ENCODE measurements around the gene WHRN.

Gene WHRN

DNA sequence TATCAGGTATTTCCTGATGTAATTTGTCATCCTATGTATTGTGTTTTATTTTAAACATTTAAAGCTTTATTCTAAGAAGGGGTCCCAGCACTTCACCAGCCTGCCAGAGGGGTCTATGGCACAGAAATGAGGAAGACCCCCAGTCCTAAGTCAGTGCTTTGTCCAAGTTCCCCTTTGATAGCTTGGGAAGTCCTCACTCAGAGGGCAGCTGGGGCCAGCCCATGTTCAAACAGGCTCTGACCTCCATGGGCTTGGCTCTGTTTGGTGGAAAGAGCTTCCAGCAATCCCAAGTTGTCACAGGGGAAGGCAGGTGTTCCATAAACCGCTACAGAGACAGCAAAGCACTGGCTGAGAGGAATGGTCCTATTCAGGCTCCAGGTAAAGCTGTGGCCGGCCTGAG lies 90.9 kb downstream of the WHRN start:
- DNase-seq: no peak

DNA sequence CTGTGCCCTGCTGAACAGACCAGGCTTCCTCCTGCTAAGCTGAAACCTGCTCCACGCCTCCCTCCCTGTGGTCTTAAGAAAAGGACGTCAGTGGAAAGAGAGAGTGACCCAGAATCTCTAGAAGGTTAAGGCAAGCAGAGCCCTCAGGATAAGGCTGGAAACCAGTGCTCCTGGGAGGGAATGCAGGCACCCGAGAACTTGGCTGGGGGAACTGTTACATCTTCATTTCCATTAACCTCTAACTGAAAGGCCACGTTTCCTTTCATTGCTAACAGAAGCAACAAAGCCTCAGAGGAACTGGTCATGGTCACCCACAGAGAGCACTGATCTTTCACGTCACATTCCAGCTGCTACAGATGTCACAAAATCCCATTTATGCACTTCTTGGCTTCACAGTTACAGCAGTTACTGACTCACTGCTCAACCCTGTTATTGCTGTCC lies 91.4 kb downstream of the WHRN start:
- DNase-seq: no peak

GRCh38 chr9:114412048-114412683 lies 93.1 kb downstream of the WHRN start:
- no peak for DNase-seq

DNA sequence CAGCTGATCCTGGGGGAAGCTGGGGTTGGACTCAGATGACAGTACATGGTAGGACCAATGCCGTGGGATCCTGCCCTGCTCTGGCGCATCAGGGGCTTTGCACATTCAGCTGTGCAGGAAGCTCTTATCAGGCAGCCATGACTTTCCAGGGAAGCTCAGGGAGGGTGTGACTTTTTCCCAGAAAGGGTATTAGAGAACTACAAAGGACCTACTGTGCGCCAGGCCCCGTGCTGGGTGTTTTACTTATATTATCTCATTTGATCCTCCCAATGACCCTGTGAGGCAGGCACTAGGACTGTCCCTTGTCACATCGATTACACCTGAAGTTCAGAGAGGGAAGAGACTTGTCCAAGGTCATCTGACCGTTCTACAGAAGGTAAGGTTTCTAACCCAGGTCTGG lies 93.8 kb downstream of the WHRN start:
- DNase-seq: no peak

- DNase-seq: no peak
Measured at GRCh38 chr9:114410910-114411309, 94.4 kb downstream of the WHRN start.

DNA sequence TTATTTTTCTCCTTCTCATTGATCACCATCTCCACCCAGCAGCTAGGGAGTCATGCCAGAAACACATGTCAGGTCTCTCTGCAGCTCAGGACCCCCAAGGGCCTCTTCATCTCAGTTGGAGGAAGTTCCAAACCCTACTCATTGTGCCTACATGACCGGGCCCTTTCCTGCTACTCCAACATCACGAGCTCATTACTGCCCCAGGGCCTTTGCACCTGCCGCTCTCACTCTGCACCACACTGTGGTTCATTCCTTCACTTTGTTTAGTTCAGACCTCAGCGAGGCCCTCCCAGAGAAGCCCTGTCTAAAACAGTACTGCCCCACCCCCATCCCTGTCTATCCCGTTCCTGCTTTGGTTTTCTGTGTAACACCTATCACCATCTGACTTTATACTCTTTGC lies 95.4 kb downstream of the WHRN start:
- no peak for DNase-seq

DNA sequence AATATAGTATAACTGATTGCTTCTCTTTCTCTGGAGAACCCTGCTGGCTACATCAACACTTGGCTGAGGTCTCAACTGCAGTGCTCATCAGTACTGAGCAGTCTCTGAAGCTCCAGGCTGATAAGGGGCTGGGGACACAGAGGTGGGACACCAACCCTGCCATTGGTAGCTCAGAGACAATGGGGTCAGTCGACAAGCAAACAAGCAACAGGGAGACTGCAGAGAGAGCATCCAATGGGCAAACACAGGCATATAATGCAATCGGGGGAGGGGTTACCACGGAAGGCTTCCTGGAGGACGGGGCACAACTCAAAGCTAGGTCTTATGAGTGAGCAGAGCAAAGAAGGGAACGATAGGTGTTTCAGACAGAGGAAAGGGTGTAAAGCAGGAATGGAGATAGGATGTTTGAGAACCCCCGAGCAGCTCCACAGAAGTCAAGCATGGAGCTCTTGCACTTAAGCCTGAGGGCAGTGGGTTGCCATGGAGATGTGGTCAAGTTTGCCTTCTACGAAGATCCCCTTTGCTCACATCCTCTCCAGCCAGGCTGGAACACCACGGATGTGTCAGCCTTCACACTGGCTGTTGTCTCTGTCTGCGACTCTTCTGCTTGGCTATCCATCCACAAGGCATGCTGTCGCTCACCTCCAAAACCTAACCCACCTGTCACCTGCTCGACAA lies 96.0 kb downstream of the WHRN start:
- DNase-seq: peak; percentile 34

DNA sequence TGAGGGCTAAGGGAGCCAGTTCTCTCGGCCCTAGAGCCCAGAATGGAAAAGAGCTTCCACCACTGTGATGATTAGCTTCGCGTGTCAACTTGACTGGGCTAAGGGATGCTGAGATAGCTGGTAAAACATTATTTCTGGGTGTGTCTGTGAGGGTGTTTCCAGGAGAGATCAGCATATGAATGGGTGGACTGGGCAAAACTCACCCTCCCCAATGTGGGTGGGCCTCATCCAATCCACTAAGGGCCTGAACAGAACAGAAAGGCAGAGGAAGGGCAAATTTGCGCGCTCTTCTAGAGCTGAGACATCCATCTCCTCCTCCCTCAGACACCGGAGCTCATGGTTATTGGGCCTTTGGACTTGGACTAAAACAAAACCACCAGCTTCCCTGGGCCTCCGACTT lies 96.6 kb downstream of the WHRN start:
- DNase-seq: no peak

GRCh38 chr9:114407889-114408288 lies 97.4 kb downstream of the WHRN start:
- DNase-seq: no peak

DNA sequence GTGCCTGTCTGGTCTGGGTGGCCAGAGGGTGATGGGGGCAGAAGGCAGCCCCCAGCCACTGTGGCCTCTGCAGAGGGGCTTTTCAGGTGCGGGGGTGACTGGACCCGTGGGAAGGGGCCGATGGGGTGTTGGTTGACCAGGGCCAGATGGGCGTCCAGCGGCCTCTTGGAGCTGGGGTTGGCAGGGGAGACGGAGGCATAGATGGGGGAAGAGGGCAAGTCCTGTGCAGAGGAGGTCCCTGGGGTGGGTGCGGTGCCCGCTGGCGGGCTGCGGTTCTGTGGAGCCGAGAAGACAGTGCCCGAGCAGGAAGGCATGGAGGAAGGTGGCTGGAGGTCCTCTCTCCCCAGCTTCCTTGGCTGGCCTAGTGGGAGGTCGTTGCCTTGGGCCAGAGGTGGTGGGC lies 98.8 kb downstream of the WHRN start:
- no peak for DNase-seq

- peak; percentile 56 for DNase-seq
Measured at GRCh38 chr9:114405294-114406034, 99.8 kb downstream of the WHRN start.

- no peak for DNase-seq
Measured at GRCh38 chr9:114404531-114404930, 100.7 kb downstream of the WHRN start.

- no peak for DNase-seq
Measured at GRCh38 chr9:114403153-114403756, 102.0 kb downstream of the WHRN start.

GRCh38 chr9:114401344-114401743 lies 103.9 kb downstream of the WHRN start:
- DNase-seq: no peak

- no peak for DNase-seq
Measured at GRCh38 chr9:114400772-114401171, 104.5 kb downstream of the WHRN start.

- DNase-seq: no peak
Measured at GRCh38 chr9:114400219-114400618, 105.1 kb downstream of the WHRN start.

DNA sequence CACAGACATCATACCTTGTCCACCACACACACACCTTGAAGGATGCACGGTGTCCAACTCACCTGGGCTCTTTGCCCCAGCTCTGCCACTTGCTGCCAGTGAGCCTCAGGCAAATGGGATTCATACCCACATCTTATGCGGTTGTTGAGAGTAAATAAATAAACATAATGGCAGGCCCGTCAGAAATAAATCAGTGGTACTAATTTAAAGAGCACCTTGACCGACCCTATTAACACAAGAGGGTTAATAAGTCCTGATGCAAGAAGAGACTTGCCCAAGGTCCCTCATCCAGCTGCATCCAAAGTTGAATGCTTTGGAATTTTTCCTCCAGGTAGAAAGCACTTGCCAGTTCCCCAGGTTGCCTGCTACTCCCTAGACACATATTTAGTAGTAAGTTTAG lies 105.9 kb downstream of the WHRN start:
- DNase-seq: no peak

DNA sequence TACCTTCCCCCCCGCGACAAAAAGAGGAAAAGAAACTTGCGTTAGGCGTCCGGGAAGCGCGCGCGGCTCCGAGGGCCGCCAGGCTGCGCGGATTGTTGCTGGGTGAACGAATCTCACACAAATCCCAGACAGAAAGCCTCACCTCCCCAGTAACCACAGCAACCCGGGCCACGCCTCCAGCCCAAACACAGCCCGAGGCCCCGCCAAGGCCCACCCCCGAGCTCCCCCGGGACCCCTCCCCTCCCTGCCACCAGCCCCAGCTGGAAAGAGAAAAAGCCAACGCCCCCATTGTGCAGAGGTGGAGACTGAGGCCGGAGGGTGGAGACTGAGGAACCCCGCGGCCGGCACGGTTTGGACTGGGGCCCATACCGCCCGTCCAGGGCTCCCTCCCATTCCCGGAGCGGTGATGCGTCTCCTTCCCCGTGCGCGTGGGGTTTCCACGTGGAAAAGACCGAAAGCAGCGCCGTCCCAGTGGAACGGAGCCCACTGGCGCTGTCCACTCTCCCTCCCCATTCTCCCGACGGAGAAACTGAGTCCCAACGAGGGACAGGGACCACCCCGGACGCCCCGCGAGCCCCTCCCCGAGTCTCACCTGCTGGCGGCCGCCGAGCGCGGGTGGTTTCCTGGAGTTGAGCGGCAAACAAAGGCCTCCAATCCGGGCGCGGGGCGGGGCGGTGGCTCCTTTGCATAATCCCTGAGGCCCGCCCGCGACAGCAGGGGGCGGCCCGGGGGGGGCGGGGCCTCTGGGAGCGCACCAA lies 107.2 kb downstream of the WHRN start:
- peak; percentile 83 for DNase-seq

GRCh38 chr9:114397219-114397847 lies 107.9 kb downstream of the WHRN start:
- DNase-seq: no peak

- DNase-seq: no peak
Measured at GRCh38 chr9:114396558-114397218, 108.6 kb downstream of the WHRN start.

- no peak for DNase-seq
Measured at GRCh38 chr9:114395768-114396167, 109.5 kb downstream of the WHRN start.

- no peak for DNase-seq
Measured at GRCh38 chr9:114395334-114395617, 110.0 kb downstream of the WHRN start.

All from NCI-H226 (cell line).